Measurements from ENCODE around the gene UROC1. TPM values are rescaled to one million over a fixed set of nuclear protein-coding genes. Genes with fewer than 3 reads are reported as not detected.
A peak's percentile ranks its signal among the peaks of the same experiment; 100 is the strongest.

UROC1 gene
- total and polyA plus RNA-seq, 2 of the 13 experiments (the other 11 are each of a cell fraction or from before 2014, with no cell fraction given): 0.71 to 1.3 TPM

GRCh38 chr3:126476166-126477060 lies 41.2 kb downstream of the UROC1 start (continued):
- TF ChIP-seq NFATC3 (CRISPR knock-in tag; IDR thresholded peaks at IDR 0.05): no peak
- TF ChIP-seq ZNF761 (CRISPR knock-in tag; conservative IDR thresholded peaks at IDR 0.05): no peak
- TF ChIP-seq ZBTB7A (CRISPR knock-in tag; IDR thresholded peaks at IDR 0.05): no peak
- no peak for TF ChIP-seq SNAPC5 (CRISPR knock-in tag; IDR thresholded peaks at IDR 0.05; ENCODE audit: borderline replicate concordance)
- TF ChIP-seq ELF4 (CRISPR knock-in tag; IDR thresholded peaks at IDR 0.05; ENCODE audit: borderline replicate concordance): no peak
- peak; percentile 14; the same call in 1 of the 2 replicates for TF ChIP-seq MYC (CRISPR knock-in tag; IDR thresholded peaks at IDR 0.05; ENCODE audit: borderline replicate concordance)
- TF ChIP-seq SRF (IDR thresholded peaks at IDR 0.05; ENCODE audit: low read depth, low read length): no peak
- TF ChIP-seq ZNF350 (CRISPR knock-in tag; IDR thresholded peaks at IDR 0.05; ENCODE audit: borderline replicate concordance, low read depth): 0 out of 2 replicates have a peak, but pooled peaks have one; percentile 34
- TF ChIP-seq IRF2 (CRISPR knock-in tag; IDR thresholded peaks at IDR 0.05): 0 out of 2 replicates have a peak, but pooled peaks have one; percentile 11
- no peak for TF ChIP-seq GPN1 (CRISPR knock-in tag; IDR thresholded peaks at IDR 0.05; ENCODE audit: borderline replicate concordance)
- no peak for TF ChIP-seq BRF2 (CRISPR knock-in tag; IDR thresholded peaks at IDR 0.05)
- 0 out of 2 replicates have a peak, but pooled peaks have one; percentile 33 for TF ChIP-seq ZBED4 (CRISPR knock-in tag; IDR thresholded peaks at IDR 0.05; ENCODE audit: borderline replicate concordance)
- 0 out of 2 replicates have a peak, but pooled peaks have one; percentile 36 for TF ChIP-seq IRX3 (CRISPR knock-in tag; IDR thresholded peaks at IDR 0.05; ENCODE audit: borderline replicate concordance, low read depth)
- no peak for TF ChIP-seq SCMH1 (CRISPR knock-in tag; IDR thresholded peaks at IDR 0.05; ENCODE audit: borderline replicate concordance)
- TF ChIP-seq, protein P1, sequence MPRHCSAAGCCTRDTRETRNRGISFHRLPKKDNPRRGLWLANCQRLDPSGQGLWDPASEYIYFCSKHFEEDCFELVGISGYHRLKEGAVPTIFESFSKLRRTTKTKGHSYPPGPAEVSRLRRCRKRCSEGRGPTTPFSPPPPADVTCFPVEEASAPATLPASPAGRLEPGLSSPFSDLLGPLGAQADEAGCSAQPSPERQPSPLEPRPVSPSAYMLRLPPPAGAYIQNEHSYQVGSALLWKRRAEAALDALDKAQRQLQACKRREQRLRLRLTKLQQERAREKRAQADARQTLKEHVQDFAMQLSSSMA (CRISPR knock-in tag; IDR thresholded peaks at IDR 0.05): 0 out of 2 replicates have a peak, but pooled peaks have one; percentile 30
- TF ChIP-seq NR3C1 (CRISPR knock-in tag; IDR thresholded peaks at IDR 0.05): no peak
- TF ChIP-seq ZNF12 (CRISPR knock-in tag; IDR thresholded peaks at IDR 0.05): no peak
- TF ChIP-seq, protein P2, sequence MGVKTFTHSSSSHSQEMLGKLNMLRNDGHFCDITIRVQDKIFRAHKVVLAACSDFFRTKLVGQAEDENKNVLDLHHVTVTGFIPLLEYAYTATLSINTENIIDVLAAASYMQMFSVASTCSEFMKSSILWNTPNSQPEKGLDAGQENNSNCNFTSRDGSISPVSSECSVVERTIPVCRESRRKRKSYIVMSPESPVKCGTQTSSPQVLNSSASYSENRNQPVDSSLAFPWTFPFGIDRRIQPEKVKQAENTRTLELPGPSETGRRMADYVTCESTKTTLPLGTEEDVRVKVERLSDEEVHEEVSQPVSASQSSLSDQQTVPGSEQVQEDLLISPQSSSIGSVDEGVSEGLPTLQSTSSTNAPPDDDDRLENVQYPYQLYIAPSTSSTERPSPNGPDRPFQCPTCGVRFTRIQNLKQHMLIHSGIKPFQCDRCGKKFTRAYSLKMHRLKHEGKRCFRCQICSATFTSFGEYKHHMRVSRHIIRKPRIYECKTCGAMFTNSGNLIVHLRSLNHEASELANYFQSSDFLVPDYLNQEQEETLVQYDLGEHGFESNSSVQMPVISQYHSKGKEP (CRISPR knock-in tag; IDR thresholded peaks at IDR 0.05): no peak
- no peak for TF ChIP-seq TOE1 (CRISPR knock-in tag; IDR thresholded peaks at IDR 0.05)
- peak; percentile 72 for TF ChIP-seq SP4 (CRISPR knock-in tag; IDR thresholded peaks at IDR 0.05)
- TF ChIP-seq ZNF746 (CRISPR knock-in tag; IDR thresholded peaks at IDR 0.05): 0 out of 2 replicates have a peak, but pooled peaks have one; percentile 22
